GM20431 (cell line): ENCODE results near the gene LRSAM1.

Experiments
- in situ Hi-C: fragments of 300-500 bp; cut with MseI, MboI; formaldehyde crosslinking; loops from one replicate; pipeline ENCODE4 v1.15.0; 2020; ENCODE audit warnings: low sequenced_read_pairs; ENCODE audit not compliant: unreplicated experiment

LRSAM1 gene

DNA sequence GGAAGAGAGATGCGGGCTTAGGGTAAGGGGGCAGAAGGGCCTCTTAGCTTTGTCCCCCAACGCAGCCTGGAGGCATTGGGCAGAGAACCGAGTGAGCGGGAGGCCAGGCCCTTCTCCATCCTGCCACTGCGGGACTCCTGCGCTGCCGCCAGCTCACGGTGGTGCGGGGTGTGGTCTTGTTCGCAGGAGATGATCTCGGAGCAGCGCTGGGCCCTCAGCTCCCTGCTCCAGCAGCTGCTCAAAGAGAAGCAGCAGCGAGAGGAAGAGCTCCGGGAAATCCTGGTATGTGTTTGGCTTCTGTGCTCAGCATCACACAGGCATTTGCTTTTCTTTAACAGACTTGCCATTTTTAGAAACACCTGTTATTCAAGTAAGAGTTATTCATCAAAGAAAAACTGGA, 41.3 kb downstream of the LRSAM1 start:
- in situ Hi-C loops, result no loop called here

DNA sequence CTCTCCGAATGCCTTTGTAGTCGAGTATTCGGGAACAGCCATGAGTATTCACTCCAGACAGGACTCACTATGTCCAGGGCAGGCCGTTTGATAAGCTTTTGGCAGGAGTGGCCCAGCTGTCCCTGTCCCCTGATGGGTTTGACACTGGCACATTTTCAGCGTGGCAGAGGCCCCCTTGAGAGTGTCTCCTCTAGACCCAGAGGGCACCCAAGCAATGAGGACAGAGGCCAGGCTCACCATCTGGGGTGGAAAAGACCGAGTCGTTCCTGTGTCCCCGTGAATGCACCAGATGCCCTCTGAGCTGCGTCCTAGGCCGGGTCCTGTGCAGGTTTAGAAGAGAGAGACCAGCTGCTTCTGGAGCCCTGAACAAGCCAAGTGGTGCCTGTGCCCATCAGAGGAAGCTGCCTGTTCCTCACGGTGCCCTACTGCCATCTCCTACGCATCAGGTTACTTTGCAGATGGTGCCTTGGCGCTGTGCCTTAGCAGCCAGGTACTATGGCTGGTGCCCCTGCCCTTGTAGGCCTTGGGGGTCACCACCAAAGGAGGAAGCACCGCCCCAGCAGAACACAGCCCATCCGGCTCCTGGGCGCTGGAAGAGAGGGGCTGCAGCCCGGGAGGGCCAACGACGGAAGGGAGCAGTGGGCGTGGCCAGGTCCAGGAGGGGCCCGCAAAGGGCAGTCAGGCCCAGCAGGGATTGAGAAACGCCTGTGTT, 42.4 kb downstream of the LRSAM1 start:
- in situ Hi-C loops, result no loop called here

DNA sequence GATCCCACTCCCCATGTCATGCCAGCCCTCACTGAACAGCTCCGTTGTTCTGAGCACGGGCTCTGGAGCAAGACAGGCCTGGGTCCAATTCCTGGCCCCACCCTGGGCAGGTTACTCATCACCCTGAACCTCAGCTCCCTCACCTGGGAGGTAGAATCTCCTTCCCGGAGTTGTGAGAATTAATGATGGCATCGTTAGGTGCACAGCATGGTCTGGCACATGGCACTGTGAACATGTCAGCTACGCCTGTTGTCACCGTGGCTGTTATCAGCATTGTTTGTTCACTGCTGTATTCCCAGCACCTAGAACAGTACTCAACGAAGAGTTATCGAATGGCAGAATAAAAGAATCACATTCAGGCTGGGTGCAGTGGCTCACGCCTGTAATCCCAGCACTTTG, 43.0 kb downstream of the LRSAM1 start:
- in situ Hi-C loops, result no loop called here

DNA sequence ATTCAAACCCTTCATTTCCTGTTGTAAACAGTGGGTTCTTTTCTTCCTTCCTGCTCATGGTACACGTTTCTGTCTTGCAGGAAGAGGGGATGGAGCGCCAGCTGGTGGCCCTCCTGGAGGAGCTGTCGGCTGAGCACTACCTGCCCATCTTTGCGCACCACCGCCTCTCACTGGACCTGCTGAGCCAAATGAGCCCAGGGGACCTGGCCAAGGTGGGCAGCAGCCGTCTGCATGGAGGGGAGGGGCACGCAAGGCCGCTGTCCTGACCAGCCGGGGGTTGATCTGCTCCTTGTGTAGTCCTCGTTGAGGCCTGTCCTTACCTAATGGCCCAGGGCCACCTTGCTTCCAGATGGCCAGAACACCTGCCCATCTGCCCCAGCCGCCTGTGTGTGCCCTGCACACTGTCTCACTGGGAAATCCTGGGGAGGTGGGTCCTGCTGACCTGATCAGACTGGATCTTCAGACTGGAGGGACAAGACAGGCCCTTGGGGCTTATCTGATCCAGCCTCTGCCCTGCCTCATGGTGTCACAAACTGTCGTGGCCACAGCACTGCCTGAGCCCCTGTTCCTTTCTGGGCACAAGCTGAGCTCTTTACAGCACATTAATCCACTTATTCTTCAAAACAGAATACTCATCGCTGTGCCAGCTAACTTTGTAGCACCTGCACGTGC, 44.7 kb downstream of the LRSAM1 start:
- in situ Hi-C loops, result no loop called here

DNA sequence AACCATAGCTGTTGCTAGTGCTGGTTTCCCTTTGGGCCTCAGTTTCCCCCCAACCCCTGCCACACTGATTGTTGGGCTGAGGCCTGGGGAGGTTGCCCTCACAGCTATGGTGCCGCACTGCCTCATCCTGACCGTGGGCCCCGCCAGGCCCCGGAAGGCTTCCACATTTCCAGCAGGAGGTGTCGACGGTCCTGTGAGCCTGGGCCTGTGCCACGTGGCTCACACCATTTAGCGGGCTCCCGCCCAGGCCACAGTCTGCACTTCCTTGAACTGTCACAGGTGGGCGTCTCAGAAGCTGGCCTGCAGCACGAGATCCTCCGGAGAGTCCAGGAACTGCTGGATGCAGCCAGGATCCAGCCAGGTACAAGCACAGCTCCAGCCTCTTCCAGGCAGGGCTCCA, 45.7 kb downstream of the LRSAM1 start:
- in situ Hi-C loops, result no loop called here

DNA sequence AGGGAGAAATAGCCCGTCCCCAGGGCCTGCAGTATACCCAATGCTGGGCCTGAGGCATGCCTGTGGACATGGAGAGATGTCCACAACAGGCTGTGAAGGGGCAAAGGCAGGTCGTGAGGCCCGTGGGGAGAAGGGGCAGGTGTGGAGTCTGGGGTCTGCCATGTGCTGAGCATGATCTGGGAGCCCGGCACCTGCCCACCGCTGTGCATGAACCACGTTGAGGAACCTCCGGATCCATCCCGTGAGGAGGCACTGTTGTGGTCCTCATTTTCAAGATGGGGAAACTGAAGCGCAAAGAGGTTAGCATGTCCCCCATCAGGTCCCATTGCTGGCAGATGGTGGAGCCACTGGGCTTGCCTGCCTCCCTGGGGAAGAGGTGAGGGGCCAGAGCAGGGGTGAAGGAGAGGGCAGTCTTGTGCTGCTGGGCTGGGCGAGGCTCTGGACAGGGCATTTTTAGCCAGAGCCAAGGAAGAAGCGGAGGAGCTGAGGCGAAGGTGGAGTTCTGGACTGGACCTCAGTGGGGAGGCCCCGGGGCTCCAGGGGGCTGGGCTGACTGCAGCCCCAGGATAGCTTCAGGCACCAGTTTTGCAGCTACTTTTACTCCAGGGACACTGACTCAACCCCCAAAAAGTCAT, 46.5 kb downstream of the LRSAM1 start:
- in situ Hi-C loops, result no loop called here

DNA sequence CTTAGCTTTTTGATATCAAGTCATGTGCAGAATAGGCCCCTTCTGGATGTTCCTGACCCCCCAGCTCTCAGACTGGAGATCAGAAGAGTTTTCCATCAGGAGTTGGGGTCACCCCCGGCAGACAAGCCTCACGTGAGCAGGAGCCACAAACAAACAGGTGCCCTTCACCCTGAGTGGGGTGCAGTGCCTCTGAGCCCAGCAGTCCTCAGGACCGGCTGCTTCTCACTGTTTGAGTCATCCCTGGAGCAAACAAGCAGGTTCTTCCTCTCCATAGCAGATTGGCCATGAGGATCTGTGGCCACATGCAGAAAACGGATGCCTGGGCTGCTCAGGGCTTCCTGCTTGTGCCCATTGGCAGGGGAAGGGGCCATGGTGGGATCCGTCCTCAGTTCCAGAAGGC, 47.0 kb downstream of the LRSAM1 start:
- in situ Hi-C loops, result no loop called here

DNA sequence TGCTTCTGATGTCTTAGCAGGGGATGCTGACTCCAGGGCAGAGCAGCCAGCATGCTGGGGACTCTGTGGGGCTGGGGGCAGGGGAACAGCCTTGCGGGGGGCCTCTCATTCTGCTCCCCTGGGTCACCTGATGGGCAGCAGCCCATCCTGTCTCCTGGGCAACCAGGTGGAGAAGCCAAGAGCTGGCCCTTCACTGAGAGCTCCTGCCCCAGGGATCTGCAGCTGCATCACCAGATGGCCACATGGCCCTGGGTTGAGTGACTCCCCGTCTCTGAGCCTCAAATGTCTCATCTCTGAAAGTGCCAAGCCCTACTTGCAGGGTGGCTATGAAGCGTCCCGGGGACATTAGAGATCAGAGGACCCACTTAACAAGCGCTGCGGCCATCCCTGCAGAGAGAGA, 49.1 kb downstream of the LRSAM1 start:
- in situ Hi-C loops, result loop anchor here (5.0 kb wide), 1 partner anchor 87 kb away; no protein-coding TSS in a partner anchor

DNA sequence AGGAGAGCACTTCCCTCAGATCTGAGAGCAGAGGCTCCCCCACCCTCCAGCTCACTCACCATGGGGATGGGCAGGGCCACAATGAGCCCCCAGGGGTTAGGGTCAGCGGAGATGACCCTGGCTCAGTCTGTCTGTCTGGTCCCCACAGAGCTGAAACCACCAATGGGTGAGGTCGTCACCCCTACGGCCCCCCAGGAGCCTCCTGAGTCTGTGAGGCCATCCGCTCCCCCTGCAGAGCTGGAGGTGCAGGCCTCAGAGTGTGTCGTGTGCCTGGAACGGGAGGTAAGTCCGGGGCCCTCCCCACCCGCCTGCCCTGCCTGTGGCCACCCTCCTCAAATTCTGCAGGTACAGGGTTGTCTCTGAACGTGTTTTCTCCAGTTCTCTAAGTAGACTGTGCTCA, 49.6 kb downstream of the LRSAM1 start:
- in situ Hi-C loops, result loop anchor here (5.0 kb wide), 1 partner anchor 86 kb away; no protein-coding TSS in a partner anchor

DNA sequence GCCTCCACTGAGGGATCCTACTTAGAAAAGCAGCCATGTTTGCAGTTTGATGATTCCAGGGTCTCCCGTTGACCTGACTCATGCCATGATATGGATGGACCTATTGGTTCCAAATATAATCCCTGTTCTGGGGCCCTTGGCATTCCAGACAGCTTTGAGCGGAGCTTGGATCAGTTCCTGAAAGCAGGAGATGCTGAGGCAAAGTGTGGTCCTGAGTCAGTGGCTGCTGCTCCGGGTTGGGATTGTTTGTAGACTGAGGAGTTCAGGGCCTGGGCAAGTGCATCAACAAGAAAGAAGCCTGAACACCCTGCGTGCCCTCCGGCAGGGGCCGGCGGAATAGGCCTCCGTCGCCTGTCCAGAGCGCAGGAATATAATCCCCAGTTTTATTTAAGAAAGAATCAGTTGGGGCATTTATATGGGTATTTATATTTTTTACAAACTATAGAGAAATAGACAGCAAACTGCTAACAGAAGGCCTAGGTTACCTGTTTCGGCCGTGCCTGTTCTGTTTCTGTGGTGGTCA, 50.6 kb downstream of the LRSAM1 start:
- in situ Hi-C loops, result loop anchor here (5.0 kb wide), 1 partner anchor 85 kb away; no protein-coding TSS in a partner anchor

DNA sequence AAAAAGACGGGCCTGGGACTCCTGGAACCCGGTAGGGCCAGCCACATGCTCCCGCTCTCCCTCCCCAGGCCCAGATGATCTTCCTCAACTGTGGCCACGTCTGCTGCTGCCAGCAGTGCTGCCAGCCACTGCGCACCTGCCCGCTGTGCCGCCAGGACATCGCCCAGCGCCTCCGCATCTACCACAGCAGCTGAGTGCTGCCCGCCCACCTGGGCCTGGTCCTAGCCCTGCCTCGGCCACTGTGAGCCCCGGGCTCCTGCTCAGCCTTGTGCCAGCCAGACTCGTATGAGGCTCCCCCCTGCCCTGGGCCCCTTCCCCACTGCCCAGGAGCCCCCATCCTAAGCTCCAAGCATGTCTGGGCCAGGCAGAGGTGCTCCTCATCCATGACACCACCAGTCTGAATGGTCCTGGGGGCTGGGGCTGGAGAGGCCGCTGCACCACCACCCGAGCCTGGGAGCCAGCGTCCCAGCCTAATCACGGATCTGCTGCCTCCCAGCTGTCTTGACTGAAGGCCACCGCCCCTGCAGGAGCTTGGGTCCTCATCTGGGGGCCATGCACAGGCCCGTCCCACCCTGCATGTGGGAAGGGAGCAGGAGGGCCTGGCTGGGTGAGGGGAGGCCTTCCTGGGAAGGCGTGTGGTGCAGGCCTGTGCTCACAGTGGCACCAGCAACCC, 51.5 kb downstream of the LRSAM1 start:
- in situ Hi-C loops, result loop anchor here (5.0 kb wide), 1 partner anchor 84 kb away; no protein-coding TSS in a partner anchor

DNA sequence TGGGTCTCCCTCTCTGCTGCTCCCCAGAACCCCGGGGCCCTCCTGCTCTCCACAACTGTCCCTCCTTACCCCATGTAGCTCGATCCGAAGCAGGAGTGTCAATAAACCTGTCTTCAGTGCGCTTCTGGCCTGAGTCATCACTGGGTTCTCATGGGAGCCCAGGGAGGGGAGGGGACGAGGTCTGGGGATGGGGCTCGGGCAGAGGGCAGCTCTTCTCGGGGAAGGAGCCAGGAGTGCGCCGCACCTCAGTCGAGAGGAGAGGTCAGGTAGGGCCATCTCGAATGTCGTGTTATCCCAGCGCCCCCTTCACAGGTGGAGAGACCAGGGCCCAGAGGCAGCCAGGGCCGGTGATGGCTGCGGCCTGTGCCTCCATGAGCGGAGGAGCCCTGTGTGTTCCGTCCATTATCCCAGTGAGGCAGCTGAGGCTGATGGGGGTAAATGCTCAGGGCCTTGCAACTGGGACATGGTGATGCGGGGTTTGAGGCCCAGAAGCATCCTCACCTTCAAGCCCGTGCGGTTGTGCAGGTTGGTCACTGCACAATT, 52.1 kb downstream of the LRSAM1 start:
- in situ Hi-C loops, result loop anchor here (5.0 kb wide), 1 partner anchor 84 kb away; no protein-coding TSS in a partner anchor

DNA sequence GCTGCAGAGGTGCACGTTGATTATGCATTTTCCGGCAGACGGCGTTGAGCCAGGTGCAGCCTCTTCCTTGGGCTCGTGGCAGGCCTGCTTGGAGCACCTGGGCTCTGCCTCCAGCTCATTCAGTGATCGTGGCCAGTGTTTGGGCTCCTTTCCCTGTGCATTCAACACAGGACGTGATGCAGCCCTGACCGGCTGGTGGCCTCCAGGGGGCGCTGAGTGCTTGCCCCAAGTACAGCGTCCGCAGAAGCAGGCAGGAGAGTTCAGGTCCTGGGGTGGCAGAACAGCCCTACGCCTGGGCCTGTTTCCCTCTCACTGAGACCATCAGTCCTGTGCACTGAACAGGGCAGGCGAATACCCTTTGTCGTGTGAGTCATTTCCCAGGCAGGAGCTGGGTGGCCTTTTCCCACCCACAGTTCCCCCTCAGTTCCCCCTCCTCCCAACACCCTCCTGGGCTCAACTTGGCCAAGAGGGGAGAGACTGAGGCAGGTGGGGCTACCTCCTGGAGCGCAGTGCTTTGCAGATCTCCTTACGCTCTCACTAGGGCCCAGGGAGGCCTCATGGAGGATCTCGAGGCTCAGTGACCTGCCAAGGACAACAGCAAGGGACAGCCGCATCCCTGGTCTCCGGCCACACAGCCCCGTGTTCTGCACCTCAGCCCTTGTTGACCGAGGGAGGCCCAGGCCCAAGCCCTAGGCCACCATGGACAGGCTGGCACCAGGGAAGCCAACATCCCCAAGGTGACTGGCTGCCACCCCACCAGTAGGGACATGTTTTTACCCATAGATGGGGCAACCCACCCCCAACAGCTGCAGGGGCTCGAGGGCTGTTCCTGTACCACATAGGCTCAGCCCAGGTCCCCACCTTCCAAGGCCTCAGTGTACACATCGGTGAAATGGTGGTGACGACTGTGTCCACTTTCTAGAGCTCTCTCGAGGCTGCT, 52.9 kb downstream of the LRSAM1 start:
- in situ Hi-C loops, result loop anchor here (5.0 kb wide), 1 partner anchor 83 kb away; no protein-coding TSS in a partner anchor

DNA sequence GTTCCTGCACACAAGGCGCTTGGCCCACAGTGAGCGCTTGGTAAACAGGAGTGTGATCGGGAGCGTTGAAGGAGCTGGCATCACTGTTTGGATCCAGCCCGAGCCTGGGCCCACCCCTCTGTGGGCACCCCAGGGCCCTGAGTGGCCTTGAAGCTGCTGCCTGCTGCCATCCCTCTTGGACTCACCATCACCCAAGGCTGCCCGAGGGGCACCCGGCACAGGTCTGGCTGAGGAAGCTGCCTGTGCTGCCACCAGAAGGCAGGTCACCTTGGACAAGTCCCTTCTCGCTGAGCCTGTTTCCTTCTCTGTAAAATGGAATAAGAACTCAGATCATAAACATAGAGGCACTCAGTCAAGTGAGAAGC, 53.6 kb downstream of the LRSAM1 start:
- in situ Hi-C loops, result loop anchor here (5.0 kb wide), 1 partner anchor 82 kb away; no protein-coding TSS in a partner anchor

DNA sequence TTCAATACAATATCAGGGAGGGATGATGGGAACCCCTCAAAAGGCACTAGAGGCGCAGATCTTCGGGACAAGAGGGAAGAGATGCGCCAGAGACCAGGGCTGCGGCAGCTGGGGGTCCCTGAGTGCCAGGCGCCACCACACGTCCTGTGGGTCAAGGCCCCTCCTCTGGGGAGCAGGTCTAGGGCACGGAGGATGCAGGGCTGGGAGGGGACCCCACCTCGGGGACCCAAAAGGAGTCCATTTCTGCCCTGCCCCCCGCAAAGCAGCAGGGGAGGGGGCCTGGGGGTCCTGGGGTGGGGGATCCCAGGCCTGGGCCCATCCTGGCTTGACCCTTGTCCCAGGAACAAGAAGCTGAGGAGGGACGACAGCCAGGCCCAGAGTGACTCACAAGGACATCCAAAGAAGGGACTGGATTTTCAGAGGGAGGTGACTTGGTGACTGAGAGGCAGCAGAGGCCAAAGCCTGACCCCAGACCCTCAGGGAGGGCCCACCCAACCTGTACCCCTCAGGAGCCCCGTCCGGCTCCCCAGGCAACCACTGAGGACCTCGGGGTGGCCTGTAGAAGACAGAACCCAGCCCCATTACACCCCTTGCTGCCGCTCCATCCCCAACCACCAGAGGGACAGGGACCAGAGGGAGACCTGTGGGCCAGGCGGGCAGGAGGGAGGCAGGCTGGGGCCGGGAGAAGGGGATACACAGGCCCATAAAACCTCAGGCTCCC, 54.2 kb downstream of the LRSAM1 start:
- in situ Hi-C loops, result no loop called here

DNA sequence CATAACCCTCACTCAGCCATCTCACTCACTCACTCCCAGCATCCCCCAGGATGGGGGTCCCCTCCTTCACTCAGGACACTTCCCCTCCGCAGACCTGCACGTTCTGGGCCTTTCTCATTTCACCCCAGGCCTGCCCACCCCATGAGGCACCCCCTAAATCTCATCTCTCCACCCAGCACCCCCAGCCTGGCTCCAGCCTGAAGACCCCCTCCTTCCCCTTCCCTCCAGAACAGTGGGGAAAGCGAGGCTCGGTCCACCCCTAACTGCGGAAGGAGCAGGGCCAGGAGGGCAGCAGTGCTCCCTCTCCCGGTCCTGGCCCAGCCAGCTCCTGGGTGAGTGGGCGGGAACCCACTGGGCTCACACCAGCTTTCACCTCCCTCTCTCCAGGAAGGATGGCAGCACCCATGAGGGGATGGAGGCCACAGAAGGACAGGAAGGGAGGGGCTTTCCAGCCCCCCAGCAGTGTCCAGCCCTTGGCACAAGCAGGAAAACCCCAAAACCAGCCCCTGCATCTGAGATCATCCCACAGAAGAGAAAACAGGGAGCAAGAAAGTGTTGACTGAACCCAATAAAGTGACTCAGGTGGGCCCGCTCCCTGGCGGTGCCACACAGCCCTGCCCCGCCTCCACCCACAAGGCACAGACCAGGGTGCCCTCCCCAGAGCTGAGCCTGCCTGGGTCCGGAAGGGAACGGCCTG, 55.0 kb downstream of the LRSAM1 start:
- in situ Hi-C loops, result no loop called here

DNA sequence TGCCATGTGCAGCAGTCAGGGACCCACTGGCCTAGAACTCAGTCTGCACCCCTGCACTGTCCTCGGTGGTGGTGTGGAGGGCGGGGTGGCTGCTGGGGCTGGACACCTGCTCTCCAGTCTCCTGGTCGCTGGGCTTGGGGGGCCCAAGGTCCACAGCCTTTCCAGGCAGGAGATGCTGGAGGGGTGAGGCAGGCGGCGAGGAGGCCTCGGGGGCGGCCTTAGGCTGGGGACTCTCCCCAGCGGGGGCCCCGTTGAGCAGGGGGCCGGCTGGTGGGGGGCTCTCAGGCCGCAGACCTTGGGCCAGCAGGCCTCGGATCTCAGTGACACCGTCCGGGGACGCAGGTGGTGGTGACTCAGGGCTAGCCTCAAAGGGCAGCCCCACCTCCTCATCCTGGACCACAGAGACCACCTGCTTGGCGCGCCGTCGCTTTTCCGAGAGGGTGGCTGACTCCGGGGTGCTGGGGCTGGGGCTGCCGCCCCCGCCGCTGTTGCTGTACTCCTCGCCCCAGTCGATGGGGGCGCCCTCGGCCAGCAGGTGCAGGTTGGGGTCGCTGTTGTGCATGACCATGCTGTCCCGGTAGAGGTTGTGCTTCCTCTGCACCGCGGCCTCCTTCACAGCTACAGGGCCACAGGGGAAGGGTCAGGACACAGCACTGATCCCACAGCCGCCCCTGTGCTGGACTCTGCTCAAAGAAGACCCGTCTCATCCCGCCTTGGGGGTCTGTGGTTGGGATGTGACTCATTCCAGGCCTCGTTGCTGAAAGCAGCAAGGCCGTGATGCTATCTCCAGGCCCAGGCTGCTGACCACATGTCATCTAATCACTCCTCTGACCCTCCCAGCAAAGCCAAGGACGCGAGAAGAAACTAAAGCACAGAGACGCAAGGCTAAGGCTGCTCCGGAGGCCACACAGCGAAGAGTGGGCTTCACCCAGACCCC, 55.8 kb downstream of the LRSAM1 start:
- in situ Hi-C loops, result no loop called here
